ENCODE data around the gene TMEM100.

DNA sequence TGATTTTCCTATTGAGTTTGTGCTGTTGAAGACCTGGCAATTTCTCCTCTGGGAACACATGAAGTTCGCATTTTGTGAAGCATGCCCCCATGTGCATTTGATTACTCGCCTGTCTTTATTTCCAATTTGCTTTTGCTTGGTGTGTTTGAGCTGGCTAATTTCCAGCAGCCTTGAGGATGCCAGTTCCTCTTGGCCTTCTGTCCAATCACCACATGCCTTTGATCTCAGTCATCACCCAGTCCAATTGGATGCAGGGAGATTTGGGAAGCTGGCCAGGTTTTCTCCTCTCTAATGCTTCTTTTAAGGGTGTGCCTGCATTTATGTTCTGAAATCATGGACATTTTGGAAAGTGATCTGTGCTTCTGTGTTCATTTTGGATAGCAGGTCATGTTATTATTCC, 3.8 kb upstream of the TMEM100 start:
- TF ChIP-seq, protein P1, sequence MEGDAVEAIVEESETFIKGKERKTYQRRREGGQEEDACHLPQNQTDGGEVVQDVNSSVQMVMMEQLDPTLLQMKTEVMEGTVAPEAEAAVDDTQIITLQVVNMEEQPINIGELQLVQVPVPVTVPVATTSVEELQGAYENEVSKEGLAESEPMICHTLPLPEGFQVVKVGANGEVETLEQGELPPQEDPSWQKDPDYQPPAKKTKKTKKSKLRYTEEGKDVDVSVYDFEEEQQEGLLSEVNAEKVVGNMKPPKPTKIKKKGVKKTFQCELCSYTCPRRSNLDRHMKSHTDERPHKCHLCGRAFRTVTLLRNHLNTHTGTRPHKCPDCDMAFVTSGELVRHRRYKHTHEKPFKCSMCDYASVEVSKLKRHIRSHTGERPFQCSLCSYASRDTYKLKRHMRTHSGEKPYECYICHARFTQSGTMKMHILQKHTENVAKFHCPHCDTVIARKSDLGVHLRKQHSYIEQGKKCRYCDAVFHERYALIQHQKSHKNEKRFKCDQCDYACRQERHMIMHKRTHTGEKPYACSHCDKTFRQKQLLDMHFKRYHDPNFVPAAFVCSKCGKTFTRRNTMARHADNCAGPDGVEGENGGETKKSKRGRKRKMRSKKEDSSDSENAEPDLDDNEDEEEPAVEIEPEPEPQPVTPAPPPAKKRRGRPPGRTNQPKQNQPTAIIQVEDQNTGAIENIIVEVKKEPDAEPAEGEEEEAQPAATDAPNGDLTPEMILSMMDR (IDR thresholded peaks at IDR 0.05), result no peak
- TF ChIP-seq POLR2A (IDR thresholded peaks at IDR 0.05), result no peak

Data from body of pancreas (tissue), 4 donors.